ENCODE results near the gene PPARD. TPM values are rescaled to one million over a fixed set of nuclear protein-coding genes. Genes with fewer than 3 reads are reported as not detected.
"Not testable (repeated sequence)": the region's sequence is repeated elsewhere in the genome, so short reads cannot be mapped to it uniquely, and the experiment has no call there.

Gene PPARD
- total and polyA plus RNA-seq, 12 donors = 6.0 to 39.8 (median 21.6) TPM

DNA sequence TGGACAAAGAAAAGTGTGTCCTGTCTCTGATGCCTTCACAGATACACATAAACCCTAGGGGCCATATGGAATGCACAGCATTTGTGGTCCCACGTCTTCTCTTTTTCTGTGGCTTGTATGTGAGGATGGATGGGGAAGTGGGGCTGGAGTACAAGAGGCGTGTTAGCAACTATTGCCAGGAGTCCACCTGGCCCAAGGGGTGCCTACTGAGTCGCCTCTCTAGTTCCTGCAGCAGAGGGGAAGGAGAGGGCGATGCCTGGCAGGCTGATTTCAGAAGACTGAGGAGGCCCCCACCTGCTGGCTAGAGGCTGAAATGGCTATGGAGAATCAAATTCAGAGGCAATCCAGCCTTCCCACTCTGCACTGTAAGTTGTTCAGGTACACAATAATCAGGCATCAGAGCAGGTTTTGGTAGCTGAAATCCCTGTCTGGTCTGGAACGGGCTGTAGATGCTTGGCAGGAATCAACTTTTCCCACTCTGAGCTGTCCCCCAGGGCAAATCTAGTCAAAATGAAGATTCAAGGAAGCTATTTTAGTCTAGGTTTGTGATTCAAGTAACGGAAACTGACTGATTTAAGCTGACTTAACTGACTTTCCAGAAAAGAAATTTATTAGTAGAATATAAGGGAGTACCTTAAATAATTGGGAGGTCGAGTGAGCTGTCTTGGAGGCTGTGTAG lies 14.9 kb upstream of the PPARD start:
- WGBS, 4 donors = 36 to 51% (median 44%) methylated on average over 5 to 7 of the region's 7 CpGs
- Histone ChIP-seq H3K27ac (no peak overlapping the region), H3K4me1 (replicated peaks in 1 of 2) (no peaks in the 10 kb centered on the region), H3K9me3 (replicated peaks in 1 of 3) (no peaks in the 10 kb centered on the region), H3K36me3 (replicated peaks in 1 of 2) (no peaks in the 10 kb centered on the region), H3K4me3 (no peak overlapping the region), H3K27me3 (no peaks in the 10 kb centered on the region)
- intact Hi-C loops (cut with DNase I) = no loop called here
- DNase-seq = peak; percentile 40 to 78 (median 63)
- TF ChIP-seq, protein P1, sequence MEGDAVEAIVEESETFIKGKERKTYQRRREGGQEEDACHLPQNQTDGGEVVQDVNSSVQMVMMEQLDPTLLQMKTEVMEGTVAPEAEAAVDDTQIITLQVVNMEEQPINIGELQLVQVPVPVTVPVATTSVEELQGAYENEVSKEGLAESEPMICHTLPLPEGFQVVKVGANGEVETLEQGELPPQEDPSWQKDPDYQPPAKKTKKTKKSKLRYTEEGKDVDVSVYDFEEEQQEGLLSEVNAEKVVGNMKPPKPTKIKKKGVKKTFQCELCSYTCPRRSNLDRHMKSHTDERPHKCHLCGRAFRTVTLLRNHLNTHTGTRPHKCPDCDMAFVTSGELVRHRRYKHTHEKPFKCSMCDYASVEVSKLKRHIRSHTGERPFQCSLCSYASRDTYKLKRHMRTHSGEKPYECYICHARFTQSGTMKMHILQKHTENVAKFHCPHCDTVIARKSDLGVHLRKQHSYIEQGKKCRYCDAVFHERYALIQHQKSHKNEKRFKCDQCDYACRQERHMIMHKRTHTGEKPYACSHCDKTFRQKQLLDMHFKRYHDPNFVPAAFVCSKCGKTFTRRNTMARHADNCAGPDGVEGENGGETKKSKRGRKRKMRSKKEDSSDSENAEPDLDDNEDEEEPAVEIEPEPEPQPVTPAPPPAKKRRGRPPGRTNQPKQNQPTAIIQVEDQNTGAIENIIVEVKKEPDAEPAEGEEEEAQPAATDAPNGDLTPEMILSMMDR (IDR thresholded peaks at IDR 0.05) = peak; percentile 29 to 60 (median 53)
- TF ChIP-seq POLR2A (IDR thresholded peaks at IDR 0.05) = no peak

DNA sequence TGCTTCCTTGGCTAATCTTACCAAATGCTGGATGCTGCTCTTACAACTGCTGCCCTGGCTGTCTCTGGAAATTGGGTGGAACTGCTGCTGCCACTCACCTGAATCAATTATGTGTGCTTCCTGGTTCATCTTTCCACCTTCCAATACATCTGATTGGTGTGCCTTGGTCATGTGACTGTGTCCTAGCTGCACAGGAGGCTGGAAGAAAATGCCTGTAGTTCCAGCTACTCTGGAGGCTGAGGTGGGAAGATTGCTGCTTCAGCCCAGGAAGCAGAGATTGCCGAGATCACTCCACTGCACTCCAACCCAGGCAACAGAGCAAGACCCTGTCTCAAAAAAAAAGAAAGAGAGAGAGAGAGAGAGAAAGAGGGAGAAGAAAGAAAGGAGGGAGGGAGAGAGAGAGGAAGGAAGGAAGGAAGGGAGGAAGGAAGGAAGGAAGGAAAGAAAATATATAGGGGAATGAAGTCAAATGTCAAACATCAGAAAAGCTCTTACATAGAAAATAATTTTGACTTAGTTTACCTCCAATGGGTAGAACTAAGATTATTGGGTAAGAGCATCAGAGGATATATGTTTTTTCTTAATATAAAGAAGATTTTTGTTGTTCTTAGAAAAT lies 14.1 kb upstream of the PPARD start:
- TF ChIP-seq, protein P1 (IDR thresholded peaks at IDR 0.05) = no peak
- TF ChIP-seq POLR2A (IDR thresholded peaks at IDR 0.05) = no peak
- DNase-seq = peak in 1 of 7 donors; percentile 35
- H3K36me3 ChIP-seq (replicated peaks in 1 of 2) = no peaks in the 10 kb centered on the region
- H3K9me3 ChIP-seq (replicated peaks in 1 of 3) = no peaks in the 10 kb centered on the region
- no peak overlapping the region for H3K27ac ChIP-seq
- H3K4me1 ChIP-seq (replicated peaks in 1 of 2) = no peaks in the 10 kb centered on the region
- intact Hi-C loops (cut with DNase I) = no loop called here
- H3K4me3 ChIP-seq = no peak overlapping the region
- WGBS, 4 donors = 86 to 100% (median 94%) methylated on average over 1 of the region's 1 CpG
- no peaks in the 10 kb centered on the region for H3K27me3 ChIP-seq

DNA sequence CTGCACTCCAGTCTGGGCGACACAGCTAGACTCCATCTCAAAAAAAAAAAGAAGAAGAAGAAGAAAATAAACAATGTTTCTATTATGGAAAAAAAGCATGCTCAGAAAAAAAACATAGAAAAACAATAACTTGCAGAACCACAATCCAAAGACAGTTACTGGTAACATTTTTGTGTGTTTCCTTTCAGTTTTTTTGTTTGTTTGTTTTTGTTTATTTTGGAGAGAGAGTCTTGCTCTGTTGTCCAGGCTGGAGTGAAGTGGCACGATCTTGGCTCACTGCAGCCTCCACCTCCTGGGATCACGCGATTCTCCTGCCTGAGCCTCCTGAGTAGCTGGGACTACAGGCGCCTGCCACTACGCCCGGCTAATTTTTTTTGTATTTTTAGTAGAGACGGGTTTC lies 13.4 kb upstream of the PPARD start:
- H3K4me1 ChIP-seq (replicated peaks in 1 of 2); H3K9me3 ChIP-seq (replicated peaks in 1 of 3); DNase-seq; H3K36me3 ChIP-seq (replicated peaks in 1 of 2); H3K27me3 ChIP-seq; H3K27ac ChIP-seq; H3K4me3 ChIP-seq; intact Hi-C loops (cut with DNase I): not testable (repeated sequence)
- 85 to 95% (median 87%) methylated on average over 8 of the region's 8 CpGs for WGBS, 4 donors

DNA sequence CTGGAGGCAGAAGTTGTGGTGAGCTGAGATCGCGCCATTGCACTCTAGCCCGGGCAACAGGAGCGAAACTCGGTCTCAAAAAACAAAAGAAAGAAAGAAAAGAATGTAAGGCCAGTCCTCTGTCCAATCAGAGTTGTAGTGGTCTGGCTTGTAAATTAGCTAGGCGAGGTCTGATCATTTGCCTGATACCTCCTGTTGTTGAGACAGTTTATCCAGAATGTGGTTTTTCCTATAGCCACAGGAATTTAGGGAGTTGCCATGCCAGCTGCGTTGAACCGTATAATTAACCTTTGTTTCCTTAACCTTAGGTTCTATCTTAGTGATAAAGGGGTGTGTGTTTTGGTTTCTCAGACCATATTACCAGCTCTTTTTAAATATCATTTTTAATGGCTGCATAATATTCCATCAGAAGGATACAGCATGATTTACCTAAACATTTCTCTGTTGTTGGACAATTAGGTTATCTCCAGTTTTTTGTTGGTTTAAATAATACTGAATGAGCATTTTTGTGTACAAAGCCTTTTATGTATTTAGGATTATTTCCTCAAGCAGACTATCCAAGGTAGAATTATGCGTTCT lies 11.7 kb upstream of the PPARD start:
- H3K9me3 ChIP-seq (replicated peaks in 1 of 3) = no peaks in the 10 kb centered on the region
- H3K4me3 ChIP-seq = no peak overlapping the region
- TF ChIP-seq, protein P1 (IDR thresholded peaks at IDR 0.05) = no peak
- TF ChIP-seq POLR2A (IDR thresholded peaks at IDR 0.05) = no peak
- H3K27ac ChIP-seq = no peak overlapping the region
- H3K27me3 ChIP-seq = no peaks in the 10 kb centered on the region
- no peaks in the 10 kb centered on the region for H3K4me1 ChIP-seq (replicated peaks in 1 of 2)
- DNase-seq = no peak
- intact Hi-C loops (cut with DNase I) = no loop called here
- 86 to 91% (median 88%) methylated on average over 9 of the region's 9 CpGs for WGBS, 4 donors
- no peaks in the 10 kb centered on the region for H3K36me3 ChIP-seq (replicated peaks in 1 of 2)

DNA sequence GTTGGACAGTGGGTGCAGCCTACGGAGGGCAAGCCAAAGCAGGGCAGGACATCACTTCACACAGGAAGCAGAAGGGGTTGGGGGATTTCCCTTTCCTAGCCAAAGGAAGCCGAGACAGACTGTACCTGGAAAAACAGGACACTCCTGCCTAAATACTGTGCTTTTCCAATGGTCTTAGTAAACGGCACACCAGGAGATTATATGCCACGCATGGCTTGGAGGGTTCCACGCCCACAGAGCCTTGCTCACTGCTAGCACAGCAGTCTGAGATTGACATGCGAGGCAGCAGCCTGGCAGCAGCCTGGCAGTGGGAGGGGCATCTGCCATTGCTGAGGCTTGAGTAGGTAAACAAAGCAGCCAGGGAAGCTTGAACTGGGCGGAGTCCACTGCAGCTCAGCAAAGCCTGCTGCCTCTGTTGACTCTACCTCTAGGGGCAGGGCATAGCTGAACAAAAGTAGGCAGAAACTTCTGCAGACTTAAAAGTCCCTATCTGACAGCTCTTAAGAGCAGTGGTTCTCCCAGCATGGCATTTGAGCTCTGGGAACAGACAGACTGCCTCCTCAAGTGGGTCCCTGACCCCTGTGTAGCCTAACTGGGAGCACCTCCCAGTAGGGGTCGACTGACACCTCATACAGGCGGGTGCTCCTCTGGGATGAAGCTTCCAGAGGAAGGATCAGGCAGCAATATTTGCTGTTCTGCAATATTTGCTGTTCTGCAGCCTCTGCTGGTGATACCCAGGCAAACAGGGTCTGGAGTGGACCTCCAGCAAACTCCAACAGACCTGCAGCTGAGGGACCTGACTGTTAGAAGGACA lies 10.1 kb upstream of the PPARD start:
- WGBS, 4 donors = 68 to 87% (median 80%) methylated on average over 3 to 9 of the region's 9 CpGs
- H3K27me3 ChIP-seq; H3K9me3 ChIP-seq (replicated peaks in 1 of 3); intact Hi-C loops (cut with DNase I); H3K4me1 ChIP-seq (replicated peaks in 1 of 2); H3K4me3 ChIP-seq; H3K36me3 ChIP-seq (replicated peaks in 1 of 2); H3K27ac ChIP-seq: not testable (repeated sequence)
- DNase-seq = peak in 1 of 7 donors; percentile 34

Measured in adrenal gland (tissue), 12 donors.